Measurements from ENCODE around the gene ERC2.

The ERC2 gene

GRCh38 chr3:56147354-56147753 lies 320.9 kb downstream of the ERC2 start:
- TF ChIP-seq CTCF (IDR thresholded peaks at IDR 0.05; ENCODE audit: control insufficient read depth, insufficient read depth, low read depth, low read length, missing control alignments) = no peak
- DNase-seq (ENCODE audit: low read depth) = no peak
- no peak overlapping the region for H3K4me3 ChIP-seq (ENCODE audit: control insufficient read depth, low read depth, low read length)

GRCh38 chr3:56145410-56145809 lies 322.9 kb downstream of the ERC2 start:
- H3K4me3 ChIP-seq (ENCODE audit: control insufficient read depth, low read depth, low read length) = no peak overlapping the region
- TF ChIP-seq CTCF (IDR thresholded peaks at IDR 0.05; ENCODE audit: control insufficient read depth, insufficient read depth, low read depth, low read length, missing control alignments) = no peak
- no peak for DNase-seq (ENCODE audit: low read depth)

GRCh38 chr3:56144805-56145204 lies 323.5 kb downstream of the ERC2 start:
- H3K4me3 ChIP-seq (ENCODE audit: control insufficient read depth, low read depth, low read length) = no peak overlapping the region
- DNase-seq (ENCODE audit: low read depth) = no peak
- no peak for TF ChIP-seq CTCF (IDR thresholded peaks at IDR 0.05; ENCODE audit: control insufficient read depth, insufficient read depth, low read depth, low read length, missing control alignments)

- no peak for DNase-seq (ENCODE audit: low read depth)
- TF ChIP-seq CTCF (IDR thresholded peaks at IDR 0.05; ENCODE audit: control insufficient read depth, insufficient read depth, low read depth, low read length, missing control alignments) = no peak
- H3K4me3 ChIP-seq (ENCODE audit: control insufficient read depth, low read depth, low read length) = no peak overlapping the region
These were observed 330.9 kb downstream of the ERC2 start for GRCh38 chr3:56137415-56137814.

- no peak overlapping the region for H3K4me3 ChIP-seq (ENCODE audit: control insufficient read depth, low read depth, low read length)
- no peak for TF ChIP-seq CTCF (IDR thresholded peaks at IDR 0.05; ENCODE audit: control insufficient read depth, insufficient read depth, low read depth, low read length, missing control alignments)
- DNase-seq (ENCODE audit: low read depth) = no peak
These were observed 331.8 kb downstream of the ERC2 start for GRCh38 chr3:56136514-56136913.

GRCh38 chr3:56135941-56136340 lies 332.3 kb downstream of the ERC2 start:
- DNase-seq (ENCODE audit: low read depth) = no peak
- H3K4me3 ChIP-seq (ENCODE audit: control insufficient read depth, low read depth, low read length) = no peak overlapping the region
- TF ChIP-seq CTCF (IDR thresholded peaks at IDR 0.05; ENCODE audit: control insufficient read depth, insufficient read depth, low read depth, low read length, missing control alignments) = no peak

- DNase-seq (ENCODE audit: low read depth) = peak; percentile 54
These were observed 334.8 kb downstream of the ERC2 start for GRCh38 chr3:56133423-56133822.

More at GRCh38 chr3:56133423-56133822, 334.8 kb downstream of the ERC2 start:
- no peak overlapping the region for H3K4me3 ChIP-seq (ENCODE audit: control insufficient read depth, low read depth, low read length)
- no peak for TF ChIP-seq CTCF (IDR thresholded peaks at IDR 0.05; ENCODE audit: control insufficient read depth, insufficient read depth, low read depth, low read length, missing control alignments)

Data from AG09309 (cell line).